Hepatocyte (in vitro differentiated cells): ENCODE results near the gene PPP1R3G.

ENCODE experiments used
- EZH2 ChIP-seq: fragments of 200-600 bp; sonication (generic); IDR thresholded peaks from 2 replicates; pipeline ENCODE4 v1.6.1; 2016; ENCODE audit warnings: antibody characterized with exemption, mild to moderate bottlenecking, borderline replicate concordance
- EZH2phosphoT487 ChIP-seq: fragments of 200-600 bp; sonication (generic); IDR thresholded peaks from one replicate; pipeline ENCODE4 v1.6.1; 2018; ENCODE audit warnings: antibody characterized with exemption, mild to moderate bottlenecking, low read depth, moderate library complexity; ENCODE audit not compliant: unreplicated experiment, severe bottlenecking
- TF ChIP-seq, protein P1 (sequence below): fragments of 200-600 bp; sonication (generic); IDR thresholded peaks from 2 replicates; pipeline ENCODE4 v1.5.1; 2016; ENCODE audit warnings: antibody characterized with exemption, mild to moderate bottlenecking; ENCODE audit not compliant: poor library complexity

DNA sequence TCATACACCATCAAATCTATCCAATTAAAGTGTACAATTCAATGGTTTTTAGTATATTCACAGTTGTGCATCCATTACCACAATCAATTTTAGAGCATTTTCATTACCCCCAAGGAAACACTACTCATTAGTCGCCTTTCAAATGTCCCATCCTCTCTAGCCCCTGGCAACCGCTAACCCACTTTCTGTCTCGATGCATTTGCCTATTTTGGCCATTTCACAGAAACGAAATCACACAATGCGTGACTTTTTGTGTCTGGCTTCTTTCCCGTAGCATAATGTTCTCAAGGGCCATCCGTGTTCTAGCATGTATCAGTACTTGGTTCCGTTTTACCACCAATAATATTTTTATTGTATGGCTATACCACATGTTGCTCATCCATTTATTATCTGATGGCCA lies 51.7 kb downstream of the PPP1R3G start:
- TF ChIP-seq, protein P1, sequence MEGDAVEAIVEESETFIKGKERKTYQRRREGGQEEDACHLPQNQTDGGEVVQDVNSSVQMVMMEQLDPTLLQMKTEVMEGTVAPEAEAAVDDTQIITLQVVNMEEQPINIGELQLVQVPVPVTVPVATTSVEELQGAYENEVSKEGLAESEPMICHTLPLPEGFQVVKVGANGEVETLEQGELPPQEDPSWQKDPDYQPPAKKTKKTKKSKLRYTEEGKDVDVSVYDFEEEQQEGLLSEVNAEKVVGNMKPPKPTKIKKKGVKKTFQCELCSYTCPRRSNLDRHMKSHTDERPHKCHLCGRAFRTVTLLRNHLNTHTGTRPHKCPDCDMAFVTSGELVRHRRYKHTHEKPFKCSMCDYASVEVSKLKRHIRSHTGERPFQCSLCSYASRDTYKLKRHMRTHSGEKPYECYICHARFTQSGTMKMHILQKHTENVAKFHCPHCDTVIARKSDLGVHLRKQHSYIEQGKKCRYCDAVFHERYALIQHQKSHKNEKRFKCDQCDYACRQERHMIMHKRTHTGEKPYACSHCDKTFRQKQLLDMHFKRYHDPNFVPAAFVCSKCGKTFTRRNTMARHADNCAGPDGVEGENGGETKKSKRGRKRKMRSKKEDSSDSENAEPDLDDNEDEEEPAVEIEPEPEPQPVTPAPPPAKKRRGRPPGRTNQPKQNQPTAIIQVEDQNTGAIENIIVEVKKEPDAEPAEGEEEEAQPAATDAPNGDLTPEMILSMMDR = no peak
- TF ChIP-seq EZH2phosphoT487 = no peak
- TF ChIP-seq EZH2 = no peak
